GM18511 (cell line): ENCODE measurements around the gene TIMP2.
"Not testable (repeated sequence)": the region's sequence is repeated elsewhere in the genome, so short reads cannot be mapped to it uniquely, and the experiment has no call there.

Experiments used
- ATAC-seq: cut with Tn5 transposase; IDR thresholded peaks from one replicate; pipeline ENCODE4 v1.9.1; 2021; ENCODE audit warnings: mild to moderate bottlenecking, moderate library complexity; ENCODE audit not compliant: unreplicated experiment

The TIMP2 gene

DNA sequence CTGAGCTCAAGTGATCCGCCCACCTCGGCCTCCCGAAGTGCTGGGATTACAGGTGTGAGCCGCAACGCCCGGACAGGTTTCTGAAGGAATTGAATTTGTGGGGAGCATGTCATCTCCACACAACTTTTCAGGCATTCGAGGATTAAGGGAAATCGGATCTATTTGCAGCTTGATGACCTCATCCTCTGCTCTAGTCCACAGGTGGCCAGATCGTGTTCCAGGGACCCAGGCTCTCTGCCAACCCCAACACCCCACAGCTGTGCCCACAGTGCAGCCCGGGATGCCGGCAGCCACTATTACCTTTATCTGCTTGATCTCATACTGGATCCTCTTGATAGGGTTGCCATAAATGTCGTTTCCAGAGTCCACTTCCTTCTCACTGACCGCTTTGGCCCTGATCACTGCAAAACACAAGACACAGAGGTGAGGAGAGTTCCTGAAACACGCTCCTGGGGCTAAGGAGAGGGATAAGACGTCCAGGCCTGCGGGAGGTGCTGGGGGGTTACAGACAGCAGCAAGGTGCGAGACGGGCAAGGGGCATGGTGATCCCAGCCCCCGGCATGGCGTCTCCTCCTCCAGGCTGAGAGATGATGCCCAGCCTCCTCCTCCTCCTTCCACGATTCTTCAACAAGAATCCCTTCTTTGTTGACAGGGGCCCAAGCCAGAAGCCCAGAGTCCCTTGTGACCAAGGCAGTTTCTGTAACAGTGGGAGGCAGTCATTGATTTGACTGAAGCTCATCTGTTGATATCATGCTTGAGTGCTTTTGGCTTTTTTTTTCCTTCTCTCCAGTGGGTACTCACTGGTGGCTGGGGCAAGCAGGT is 51.5 kb downstream of the TIMP2 start:
- ATAC-seq: no peak

DNA sequence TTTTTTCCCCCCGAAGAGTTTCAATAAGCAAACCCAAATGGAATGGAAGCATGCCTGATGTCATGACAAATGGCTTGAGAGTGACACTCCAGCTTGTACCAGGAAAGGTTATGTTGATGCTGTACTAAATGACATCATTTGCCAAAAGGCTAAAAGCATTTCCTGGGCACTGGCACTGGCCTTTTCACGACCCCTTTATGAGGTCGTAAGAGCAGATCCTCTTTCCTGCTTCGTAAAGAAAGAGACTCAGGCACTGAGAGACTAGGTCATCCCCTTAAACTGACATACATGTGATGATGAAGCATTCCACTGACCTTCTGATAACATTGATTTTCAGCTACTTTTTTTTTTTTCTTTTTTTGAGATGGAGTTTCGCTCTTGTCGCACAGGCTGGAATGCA is 52.7 kb downstream of the TIMP2 start:
- no peak for ATAC-seq

DNA sequence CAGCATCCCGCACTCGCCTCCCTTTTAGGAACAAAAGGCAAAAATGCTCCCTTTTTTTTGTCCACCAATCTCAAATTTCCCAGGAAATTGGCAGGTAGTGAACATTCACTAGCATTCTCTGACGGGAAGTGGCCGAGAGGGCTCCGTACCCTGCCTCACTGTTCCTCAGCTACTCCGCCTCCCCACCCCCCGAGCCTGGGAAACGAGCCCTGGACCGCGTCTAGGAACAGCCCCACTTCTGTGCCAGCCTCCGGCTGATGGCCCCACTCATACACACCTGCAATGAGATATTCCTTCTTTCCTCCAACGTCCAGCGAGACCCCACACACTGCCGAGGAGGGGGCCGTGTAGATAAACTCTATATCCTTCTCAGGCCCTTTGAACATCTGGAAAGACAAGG is 54.6 kb downstream of the TIMP2 start:
- ATAC-seq: no peak

DNA sequence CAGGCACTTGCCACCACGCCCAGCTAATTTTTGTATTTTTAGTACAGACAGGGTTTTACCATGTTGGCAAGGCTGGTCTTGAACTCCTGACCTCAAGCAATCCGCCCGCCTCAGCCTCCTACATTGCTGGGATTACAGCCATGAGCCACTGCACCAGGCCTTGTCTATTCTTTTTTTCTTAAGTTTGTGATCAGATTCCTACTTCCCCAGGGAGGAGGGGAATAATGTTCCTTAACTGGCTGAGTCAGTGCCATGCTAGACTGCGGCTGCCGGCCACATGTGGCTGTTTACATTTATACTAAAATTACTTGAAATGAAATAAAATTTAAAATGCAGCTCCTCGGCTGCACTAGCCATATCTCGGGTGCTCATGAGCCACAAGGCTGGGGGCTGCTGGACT is 56.8 kb downstream of the TIMP2 start:
- no peak for ATAC-seq

DNA sequence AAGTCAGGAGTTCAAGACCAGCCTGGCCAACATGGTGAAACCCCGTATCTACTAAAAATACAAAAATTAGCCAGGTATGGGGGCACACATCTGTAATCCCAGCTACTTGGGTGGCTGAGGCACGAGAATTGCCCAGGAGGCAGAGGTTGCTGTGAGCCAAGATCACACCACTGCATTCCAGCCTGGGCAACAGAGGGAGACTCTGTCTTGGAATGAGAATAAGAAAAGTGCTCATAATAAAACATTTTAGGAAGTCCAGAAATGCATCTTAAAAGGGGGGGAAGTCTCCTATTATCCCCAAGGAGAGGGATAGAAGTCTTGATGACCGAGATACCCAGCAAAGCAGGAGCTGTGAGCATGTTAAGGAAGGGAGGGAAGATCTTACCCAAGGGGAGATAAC is 58.1 kb downstream of the TIMP2 start:
- not testable (repeated sequence) for ATAC-seq

DNA sequence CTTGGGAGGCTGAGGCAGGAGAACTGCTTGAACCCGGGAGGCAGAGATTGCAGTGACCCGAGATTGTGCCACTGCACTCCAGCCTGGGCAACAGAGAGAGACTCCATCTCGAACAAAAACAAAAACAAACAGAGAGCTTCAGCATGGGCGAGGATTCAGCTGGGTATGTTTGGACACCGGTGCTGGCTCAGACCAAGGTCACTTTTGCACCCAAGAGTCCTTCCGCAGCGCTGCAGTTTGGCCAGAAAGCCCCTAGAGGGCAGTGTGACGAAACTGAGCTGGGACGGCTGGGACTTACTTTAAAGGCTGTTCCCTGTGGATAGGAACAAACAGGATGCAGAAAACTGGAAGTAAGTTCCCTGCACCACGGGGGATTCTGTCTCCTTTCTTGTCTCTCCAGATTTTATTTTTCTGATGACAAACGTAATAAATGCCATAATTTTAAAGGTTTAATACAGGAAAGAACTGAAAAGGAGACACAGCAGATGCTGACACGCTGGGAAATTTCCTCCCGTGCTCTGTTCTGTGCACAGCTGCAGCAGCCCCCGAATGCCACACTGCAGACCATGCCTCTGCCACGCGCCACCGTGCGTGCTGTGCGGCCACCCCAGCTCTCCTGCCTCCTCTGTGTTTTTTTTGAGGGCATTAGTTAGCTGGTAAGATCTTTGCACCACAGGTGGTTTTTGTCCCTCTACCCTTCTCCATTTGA is 59.4 kb downstream of the TIMP2 start:
- no peak for ATAC-seq

DNA sequence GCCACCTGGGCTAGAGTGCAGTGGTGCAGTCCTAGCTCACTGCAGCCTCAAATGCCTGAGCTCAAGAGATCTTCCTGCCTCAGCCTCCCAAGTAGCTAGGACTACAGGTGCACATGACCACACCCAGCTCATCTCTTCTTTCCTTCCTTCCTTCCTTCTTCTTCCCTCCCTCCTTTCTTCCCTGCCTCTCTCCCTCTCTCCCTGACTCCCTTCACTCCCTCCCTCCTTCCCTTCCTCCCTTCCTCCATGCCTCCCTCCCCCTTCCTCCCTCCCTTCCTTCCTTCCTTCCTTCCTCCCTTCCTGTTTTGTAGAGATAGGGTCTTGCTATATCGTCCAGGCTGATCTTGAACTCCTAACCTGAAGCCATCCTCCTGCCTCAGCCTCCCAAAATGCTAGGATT is 61.1 kb downstream of the TIMP2 start:
- no peak for ATAC-seq

DNA sequence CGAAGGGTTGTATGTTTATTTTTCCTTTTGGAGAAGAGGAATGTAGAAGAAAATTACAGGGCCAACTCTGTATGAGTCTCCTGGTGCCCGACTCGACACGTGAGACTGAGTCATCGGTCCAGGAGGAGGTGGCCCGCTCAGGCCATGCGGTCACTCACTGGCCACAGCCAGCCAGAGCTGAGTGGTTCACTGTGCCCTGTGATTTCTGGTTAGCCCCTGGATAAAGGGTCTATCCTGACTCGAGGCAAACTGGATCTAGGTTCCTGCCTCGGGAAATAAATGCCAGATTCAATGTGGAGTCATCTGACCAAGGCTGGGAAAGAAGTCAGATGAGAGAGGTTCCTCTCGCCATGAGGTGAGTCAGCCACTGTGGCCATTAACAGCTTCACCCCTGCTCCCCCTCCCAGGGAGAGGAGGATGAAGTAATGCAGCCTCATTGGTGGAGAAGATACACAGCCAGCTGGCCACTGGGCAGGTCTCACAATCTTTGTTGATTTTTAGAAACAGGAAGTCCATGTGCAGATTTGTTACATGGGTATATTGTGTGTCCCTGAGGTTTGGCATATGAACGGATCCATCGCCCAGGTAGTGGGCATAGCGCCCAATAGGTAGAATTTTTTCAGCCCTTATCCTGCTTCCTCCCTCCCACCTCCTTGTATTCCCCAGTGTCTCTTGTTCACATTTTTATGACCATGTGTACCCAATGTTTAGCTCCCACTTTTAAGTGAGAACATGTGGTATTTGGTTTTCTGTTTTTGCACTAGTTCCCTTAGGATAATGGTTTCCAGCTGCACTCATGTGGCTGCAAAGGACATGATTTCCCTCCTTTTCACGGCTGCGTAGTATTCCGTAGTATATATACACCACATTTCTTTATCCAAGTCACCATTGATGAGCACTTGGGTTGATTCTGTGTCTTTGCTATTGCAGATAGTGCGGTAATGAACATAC is 62.8 kb downstream of the TIMP2 start:
- ATAC-seq: no peak

DNA sequence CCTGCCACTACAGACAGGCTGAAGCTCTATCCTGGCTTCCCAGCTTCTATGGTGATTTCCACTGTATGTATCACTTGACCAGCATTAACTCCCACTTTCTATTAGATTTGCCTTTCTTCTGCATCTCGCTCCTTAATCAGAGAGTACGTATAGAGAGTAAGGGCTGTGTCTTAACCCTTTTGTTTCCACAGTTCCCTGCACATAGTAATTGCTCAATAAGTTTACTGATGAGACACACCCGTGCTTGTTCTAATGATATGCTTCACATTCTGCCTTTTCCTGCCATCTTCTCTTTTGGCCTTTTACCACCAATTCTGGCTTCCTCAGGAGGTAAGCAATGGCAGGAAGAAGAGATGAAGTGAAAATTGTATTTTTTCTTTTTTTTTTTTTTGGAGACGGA is 64.0 kb downstream of the TIMP2 start:
- no peak for ATAC-seq

DNA sequence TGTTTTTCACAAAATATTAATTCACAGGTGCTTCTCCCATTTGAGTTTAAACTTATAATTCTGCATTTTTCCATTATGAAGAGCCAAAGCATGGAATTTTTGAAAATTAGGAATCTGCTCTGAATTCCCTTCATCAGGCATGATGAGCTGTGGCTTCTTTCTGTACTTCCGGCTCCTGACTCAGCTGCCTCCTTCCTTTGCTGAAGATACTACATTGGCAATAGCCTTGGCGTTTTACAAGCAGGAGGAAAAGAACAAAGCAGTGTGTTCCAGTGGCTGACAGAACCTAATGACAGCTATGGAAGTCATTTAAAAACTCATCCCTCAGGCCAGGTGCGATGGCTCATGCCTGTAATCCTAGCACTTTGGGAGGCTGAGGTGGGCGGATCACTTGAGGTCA is 66.1 kb downstream of the TIMP2 start:
- no peak for ATAC-seq

DNA sequence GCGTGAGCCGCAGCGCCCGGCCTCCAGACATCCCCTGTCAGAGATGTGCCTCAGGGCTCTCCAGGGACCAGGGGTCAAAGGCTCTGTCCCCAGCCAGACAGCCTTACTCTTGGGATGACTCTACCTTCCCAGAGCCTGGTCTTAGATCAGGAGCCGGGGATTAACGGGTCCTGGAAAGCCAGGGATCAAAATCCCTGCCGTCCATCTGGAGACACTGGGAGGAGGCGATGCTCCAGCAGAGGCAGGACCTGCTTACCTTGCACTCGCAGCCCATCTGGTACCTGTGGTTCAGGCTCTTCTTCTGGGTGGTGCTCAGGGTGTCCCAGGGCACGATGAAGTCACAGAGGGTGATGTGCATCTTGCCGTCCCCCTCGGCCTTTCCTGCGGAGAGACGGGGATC is 67.9 kb downstream of the TIMP2 start:
- no peak for ATAC-seq

DNA sequence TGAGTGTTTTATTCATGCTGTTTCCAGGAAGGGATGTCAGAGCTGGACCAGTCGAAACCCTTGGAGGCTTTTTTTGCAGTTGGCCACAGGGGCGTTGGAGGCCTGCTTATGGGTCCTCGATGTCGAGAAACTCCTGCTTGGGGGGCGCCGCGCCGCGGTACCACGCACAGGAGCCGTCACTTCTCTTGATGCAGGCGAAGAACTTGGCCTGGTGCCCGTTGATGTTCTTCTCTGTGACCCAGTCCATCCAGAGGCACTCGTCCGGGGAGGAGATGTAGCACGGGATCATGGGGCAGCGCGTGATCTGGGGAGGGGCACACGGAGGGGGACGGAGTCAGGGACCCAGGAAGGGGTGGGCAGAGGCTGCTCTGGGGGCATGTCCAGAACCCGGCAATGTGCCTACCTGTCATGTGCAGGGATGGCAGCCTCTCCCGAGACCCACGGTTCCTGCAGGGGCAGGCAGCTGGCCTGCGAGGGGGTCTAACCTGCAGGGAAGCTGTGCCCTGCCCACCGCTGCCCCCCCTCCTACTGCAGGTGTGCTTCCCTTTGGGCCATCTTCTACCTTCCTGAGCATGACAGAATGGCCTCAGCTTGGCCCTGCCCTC is 69.5 kb downstream of the TIMP2 start:
- no peak for ATAC-seq

DNA sequence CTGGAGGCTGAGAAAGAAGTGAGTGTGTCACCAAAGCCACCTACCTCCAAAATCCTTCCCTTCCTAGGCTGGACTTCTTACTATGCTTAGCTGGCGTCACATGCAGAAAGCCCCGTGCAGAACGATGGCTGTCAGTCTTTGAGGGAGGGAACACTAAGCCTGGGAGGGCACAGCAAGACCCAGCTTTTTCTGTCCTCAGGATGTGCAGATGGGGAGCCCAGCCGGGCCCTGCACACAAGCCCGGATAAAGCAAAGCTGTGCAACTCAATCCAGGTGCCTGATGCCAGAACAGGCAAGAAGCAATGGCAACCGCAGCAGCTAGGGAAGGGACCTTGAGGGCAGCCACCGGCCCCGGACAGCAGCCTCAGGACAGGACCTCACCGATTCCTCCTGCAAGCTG is 70.7 kb downstream of the TIMP2 start:
- no peak for ATAC-seq

DNA sequence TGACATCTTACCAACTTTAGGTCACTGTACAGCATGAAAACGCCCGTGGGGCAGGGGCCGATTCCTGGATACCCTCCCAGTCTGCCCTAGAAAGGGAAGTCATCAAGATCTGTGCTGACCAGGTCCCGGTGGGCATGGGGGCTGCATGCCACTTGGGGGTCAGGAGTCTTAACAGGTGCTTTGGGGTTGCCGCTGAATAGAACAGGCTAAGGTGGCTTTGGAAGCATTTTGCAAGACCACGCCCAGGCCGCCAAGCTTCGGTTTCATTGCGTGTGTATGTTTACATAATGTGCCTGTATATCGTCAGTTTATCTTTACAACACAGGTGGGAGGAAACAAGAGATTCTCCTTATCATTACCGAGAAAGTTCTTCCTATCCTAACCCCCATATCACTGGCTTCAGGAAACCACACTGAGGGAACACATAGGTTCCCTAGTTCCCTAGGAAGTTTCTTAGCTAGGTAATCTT is 71.2 kb downstream of the TIMP2 start:
- ATAC-seq: no peak

DNA sequence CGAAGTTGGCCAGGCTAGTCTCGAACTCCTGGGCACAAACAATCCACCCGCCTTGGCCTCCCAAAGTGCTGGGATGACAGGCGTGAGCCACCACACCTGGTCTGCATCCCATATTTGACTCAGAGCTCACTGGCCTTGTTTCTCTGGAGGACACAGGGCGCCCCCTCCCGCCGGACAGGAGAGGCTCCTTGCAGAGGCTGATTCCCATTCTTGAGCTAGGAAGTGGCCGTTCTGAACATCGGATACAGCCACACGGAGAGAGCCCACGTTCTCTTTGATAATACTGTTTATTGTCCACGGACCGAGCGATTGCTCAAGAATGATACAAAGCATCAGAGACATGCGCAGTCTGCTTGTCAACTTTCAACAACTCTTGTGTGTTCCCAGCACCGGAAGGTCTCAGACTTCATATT is 72.5 kb downstream of the TIMP2 start:
- no peak for ATAC-seq

DNA sequence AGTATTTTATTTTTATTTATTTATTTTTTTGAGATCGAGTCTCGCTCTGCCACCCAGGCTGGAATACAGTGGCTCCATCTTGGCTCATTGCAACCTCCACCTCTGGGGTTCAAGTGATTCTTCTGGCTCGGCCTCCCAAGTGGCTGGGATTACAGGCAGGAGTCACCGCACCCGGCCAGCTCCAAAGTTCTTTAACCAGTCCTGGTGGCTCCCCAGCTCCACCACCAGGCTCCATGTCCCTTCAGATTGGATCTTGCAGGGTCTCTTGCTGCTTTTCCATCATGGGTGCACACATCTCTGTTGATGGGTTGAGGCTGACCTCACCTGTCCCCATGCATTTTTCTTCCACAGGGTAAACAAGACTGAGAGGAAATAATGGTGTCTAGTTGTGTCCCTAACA is 76.2 kb downstream of the TIMP2 start:
- ATAC-seq: no peak

DNA sequence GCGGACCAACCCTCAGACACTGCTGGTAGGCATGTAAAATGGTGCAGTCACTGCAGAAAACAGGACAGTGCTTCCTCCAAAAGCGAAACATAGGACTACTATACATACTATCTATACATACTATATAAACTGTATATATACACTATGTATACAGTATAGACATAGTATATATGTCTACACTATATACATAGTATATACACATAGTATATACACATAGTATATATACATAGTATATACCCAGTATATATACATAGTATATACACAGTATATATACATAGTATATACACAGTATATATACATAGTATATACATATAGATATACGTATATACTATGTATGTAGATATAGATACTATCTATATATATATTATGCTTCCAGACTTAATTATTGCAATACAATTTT is 78.1 kb downstream of the TIMP2 start:
- no peak for ATAC-seq

DNA sequence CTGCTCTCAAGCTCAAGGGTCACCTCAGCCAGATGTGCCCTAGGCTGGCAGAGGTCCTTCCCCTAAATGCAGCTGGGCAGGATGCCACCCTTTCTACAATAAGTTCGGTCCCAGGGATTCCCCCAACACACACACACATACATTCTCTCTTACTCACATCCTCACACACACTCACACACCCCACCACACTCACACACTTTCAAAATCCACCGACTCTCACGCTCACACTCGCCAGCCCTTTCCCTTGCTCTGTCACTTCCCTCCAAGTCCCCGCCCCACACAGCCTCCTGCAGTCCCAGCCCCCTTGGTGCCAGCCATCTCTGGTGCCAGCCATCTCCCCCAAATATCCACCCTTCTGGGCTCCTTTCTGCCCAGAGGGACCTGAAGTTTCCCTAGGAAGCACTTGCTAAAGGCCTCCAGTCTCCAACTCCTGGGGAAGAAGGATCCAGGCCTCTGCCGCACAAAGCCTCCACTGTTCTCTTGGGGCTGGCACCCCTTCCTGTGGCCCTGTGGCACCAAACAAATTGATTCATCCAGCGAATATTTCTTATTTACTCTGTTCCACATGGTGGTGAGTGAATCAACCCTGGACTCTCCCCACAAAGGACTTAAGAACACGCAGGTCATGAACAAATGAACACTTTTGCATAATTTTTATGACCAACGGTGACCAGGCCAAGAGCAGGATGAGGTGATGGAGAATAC is 80.7 kb downstream of the TIMP2 start:
- no peak for ATAC-seq

DNA sequence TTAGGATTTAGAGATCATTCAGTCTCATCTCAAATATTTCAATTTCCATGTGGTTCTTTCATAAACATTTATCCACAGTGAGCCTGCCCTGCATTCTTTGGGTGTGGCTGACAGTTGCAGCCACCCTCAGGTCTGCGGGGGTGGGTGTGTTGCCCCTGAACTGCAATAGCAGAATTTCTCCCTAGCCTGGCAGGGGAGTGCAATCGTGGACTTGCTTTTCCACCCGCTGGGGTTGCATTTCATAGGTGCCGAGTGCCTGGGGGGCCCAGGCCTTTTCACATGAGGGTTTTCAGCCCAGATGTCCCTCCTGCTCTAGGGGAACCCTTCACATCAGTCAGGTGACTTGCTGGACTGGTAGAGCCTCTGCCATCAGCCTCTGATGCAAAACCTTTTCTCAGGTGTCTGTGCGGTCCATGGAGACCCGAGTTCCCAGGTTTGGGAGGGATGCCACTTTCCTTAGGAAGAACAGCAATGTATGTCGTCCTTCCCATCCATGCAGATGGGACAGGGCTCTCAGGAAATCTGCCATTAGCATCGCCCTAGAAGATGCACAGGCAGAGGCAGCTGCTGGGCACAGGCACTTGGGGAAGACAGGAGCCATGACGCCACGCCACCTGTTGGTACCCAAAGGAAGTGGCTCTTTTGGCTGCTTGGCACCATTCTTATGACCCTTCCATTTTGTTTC is 82.2 kb downstream of the TIMP2 start:
- ATAC-seq: no peak
